HG03520 (cell line): Measurements from ENCODE around the gene SLC29A2.

Source experiments
- ATAC-seq: cut with Tn5 transposase; IDR thresholded peaks from one replicate; pipeline ENCODE4 v1.9.1; 2021; ENCODE audit warnings: mild to moderate bottlenecking, moderate library complexity; ENCODE audit not compliant: unreplicated experiment

The SLC29A2 gene

DNA sequence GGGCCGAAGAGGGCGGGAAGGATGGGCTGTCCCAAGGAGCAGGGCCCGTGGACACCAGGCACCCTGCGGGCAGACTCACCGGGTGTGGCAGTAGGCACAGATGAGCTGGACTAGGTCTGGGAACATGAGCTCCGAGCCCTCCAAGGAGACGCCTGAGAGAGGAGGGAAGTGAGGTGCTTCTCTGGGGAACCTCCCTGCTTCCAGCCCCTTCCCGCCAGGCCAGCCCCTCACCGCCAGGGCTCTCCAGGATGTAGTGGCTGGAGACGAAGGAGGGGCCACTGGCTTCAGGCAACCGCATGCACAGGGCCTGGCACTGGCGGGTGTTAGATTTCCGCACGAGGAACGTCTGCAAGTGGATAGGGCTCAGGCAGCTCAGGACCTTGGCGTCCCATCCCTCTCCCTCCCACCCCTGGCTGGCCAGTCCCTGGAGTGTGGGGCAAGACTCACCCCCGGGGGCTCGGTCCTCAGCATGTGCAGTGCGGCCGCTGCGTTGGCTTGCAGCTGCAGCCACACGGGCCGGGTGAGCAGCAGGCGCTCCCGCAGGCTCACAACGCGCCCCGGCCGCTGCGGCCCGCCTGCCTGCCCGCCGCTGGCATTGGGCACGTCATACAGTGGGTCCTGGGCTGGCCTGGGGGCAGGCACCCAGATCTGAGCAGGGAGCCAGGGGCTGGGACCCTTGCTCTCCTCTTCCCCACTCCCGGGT lies 35.9 kb downstream of the SLC29A2 start:
- ATAC-seq: no peak

- ATAC-seq: no peak
Measured at GRCh38 chr11:66334605-66335442, 36.7 kb downstream of the SLC29A2 start.

DNA sequence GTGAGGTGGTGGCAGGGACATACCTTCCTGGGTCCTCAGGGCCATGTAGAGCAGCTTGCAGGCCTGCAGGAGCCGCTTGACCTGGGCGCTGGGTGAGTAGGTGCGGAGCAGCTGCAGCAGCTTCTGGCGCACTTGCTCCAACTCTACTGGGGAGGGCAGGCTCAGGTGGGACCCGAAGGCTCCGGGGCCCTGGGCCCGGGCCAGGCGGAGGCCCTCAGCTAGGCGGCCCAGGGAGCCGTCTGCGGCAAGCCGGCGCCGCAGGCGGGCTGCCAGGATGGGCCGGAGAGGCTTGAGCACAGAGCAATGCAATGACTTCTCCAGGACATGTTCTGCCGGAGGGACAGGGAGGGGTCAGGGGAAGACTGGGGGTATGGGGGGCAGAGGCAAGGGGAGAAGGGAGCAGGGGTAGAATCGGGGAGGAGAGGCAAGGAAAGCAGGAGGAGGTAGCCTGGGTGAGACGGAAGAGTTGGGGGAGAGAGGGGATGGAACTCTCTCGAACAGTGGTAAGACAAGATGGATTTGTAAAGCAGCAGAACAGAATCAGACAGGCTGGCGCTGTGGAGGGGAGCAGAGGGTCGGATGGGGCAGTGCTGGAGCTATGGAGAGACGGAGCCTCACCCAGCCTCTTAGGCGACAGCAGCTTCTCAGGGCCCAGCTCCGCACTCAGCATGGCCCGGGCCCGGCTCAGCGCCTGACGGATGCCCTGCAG lies 37.5 kb downstream of the SLC29A2 start:
- ATAC-seq: no peak

- ATAC-seq: no peak
Measured at GRCh38 chr11:66333220-66333877, 38.2 kb downstream of the SLC29A2 start.

DNA sequence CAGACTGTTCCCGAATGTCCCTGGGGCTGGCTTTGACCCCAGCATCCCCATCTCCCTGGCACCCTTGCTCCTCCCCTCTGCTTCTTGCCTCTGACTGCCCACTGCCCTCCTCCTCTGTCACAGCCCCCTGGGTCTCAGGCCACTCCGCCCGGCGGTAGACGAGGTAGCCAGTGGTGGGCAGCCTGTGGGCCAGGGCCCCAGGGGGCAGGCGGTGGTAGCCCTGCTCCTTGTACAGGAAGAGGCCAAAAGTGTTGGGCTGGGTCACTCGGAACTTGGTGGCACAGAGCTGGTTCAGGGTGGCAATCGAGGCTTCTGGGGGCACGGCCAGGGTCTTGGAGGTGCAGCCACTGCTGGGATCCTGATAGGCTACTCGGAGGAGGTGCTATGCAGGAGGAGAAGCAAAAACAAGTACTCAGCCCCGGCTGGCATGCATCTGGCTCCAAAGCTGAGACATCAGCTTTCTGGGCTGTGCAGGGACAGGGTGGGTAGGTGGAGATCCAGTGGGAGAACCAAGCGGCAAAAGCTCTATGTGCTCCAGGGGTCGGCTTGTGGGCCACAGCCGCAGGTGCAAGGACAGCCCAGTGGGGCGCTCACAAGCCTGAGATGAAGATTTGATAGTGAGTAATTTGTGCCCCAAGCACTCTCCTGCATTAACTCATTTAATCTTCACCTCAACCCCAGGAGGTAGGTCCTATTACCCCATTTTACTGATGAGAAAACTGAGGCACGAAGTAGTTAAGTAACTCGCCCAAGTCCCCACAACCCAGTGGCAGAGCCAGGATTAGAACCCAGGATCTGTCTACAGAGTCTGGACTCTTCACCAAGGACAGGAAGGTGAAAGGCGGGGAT lies 39.0 kb downstream of the SLC29A2 start:
- no peak for ATAC-seq

GRCh38 chr11:66331542-66332370 lies 39.8 kb downstream of the SLC29A2 start:
- ATAC-seq: no peak

DNA sequence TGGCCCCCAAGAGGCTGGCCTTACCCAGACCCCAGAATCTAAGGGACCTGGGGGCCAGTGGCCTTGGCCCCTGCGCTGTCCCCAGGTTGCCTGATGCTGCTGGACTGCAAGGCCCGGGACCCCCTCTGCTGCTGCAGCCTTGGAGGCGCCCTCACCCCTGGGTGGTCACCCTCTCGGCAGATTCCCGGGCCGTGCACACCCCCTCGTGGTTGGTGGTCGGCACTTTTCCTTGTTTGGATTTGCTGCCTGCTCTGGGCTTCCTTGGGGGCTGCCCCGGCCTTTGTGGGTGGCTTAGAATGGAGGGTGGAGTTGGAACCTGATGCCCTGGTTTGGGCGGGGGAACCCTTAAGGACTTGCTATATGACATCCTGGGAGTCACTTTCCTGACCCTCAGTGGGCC lies 40.6 kb downstream of the SLC29A2 start:
- no peak for ATAC-seq

- ATAC-seq: no peak
Measured at GRCh38 chr11:66329165-66329673, 42.3 kb downstream of the SLC29A2 start.

- no peak for ATAC-seq
Measured at GRCh38 chr11:66328302-66329144, 43.0 kb downstream of the SLC29A2 start.

- ATAC-seq: no peak
Measured at GRCh38 chr11:66328031-66328301, 43.6 kb downstream of the SLC29A2 start.

DNA sequence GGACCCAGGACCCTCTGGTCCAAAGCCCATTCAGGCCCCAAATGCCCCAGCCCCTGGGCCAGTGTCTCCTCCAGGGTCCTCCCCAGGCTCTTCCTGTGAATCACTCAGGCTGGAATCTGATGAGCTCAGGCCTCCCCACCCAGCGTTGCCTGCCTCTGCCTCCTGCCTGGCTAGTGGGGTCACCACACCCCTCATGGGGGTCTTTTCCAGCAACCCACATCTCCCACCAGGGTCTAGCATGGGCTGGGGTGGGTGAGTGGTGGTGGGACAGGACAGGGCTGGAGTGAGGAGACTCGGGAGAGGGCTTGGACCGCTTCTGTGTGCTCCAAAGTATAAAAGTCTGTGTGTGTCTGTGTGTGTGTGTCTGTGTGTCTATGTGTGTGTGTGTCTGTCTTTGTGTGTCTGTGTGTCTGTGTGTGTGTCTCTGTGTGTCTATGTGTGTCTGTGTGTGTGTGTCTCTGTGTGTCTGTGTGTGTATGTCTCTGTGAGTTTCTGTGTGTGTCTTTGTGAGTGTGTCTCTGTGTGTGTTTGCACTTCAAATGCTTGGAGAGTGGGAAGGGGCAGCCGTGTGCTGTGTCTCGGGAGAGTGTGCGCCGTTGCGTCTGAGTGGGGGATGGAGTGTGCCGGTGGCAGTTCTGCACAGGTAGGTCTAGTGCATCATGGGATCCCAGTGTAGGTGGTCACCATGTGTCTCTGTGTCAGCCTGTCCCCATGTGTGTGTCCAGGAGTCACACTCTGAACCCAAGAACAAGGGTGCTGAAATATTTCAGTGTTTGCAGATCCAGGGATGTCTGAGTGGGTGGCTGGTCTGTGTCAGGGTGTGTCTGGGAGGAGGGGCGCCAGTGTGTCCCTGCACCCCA lies 44.2 kb downstream of the SLC29A2 start:
- ATAC-seq: no peak

- ATAC-seq: no peak
Measured at GRCh38 chr11:66326261-66327111, 45.1 kb downstream of the SLC29A2 start.

- ATAC-seq: no peak
Measured at GRCh38 chr11:66325263-66325671, 46.3 kb downstream of the SLC29A2 start.

GRCh38 chr11:66324664-66325063 lies 46.9 kb downstream of the SLC29A2 start:
- ATAC-seq: no peak

- no peak for ATAC-seq
Measured at GRCh38 chr11:66323684-66324083, 47.9 kb downstream of the SLC29A2 start.

GRCh38 chr11:66322732-66323427 lies 48.7 kb downstream of the SLC29A2 start:
- no peak for ATAC-seq
